H9 (cell line): ENCODE measurements around the gene ASPG. TPM values are rescaled to one million over a fixed set of nuclear protein-coding genes. Genes with fewer than 3 reads are reported as not detected.

Source experiments
- DNase-seq: peaks from one replicate; pipeline ENCODE4 v3.0.0-alpha.2; 2017
- H2AFZ ChIP-seq: one replicate; pipeline ENCODE4 v1.6.1; 2013; ENCODE audit warnings: mild to moderate bottlenecking, low read length, control low read depth, moderate library complexity
- H2AK5ac ChIP-seq: 2 replicates; pipeline ENCODE4 v1.6.1; 2013; ENCODE audit warnings: low read length, control low read depth, mixed read lengths; ENCODE audit not compliant: insufficient read length
- H2BK120ac ChIP-seq: one replicate; pipeline ENCODE4 v1.6.1; 2013; ENCODE audit warnings: low read depth, mild to moderate bottlenecking, low read length, control low read depth, inconsistent platforms; ENCODE audit not compliant: poor library complexity, severe bottlenecking
- H2BK12ac ChIP-seq: 2 replicates; pipeline ENCODE4 v1.6.1; 2013; ENCODE audit warnings: low read length, control low read depth, mixed read lengths, low read depth; ENCODE audit not compliant: insufficient read length
- H2BK15ac ChIP-seq: 2 replicates; pipeline ENCODE4 v1.6.1; 2013; ENCODE audit warnings: low read depth, low read length, control low read depth
- H2BK20ac ChIP-seq: one replicate; pipeline ENCODE4 v1.6.1; 2013; ENCODE audit warnings: low read depth, mild to moderate bottlenecking, low read length, control low read depth, inconsistent platforms; ENCODE audit not compliant: poor library complexity, severe bottlenecking
- H2BK5ac ChIP-seq: 2 replicates; pipeline ENCODE4 v1.6.1; 2013; ENCODE audit warnings: low read length, control low read depth, mixed read lengths; ENCODE audit not compliant: insufficient read length
- H3K14ac ChIP-seq: 2 replicates; pipeline ENCODE4 v1.6.1; 2013; ENCODE audit warnings: low read length, control low read depth; ENCODE audit not compliant: insufficient read depth
- H3K18ac ChIP-seq: 2 replicates; pipeline ENCODE4 v1.6.1; 2013; ENCODE audit warnings: low read depth, mild to moderate bottlenecking, mixed read lengths, low read length, control low read depth; ENCODE audit not compliant: insufficient read length
- H3K23ac ChIP-seq: 2 replicates; pipeline ENCODE4 v1.6.1; 2013; ENCODE audit warnings: low read length, control low read depth, mixed read lengths, low read depth; ENCODE audit not compliant: insufficient read length
- H3K23me2 ChIP-seq: 2 replicates; pipeline ENCODE4 v1.6.1; 2013; ENCODE audit warnings: low read depth, mild to moderate bottlenecking, mixed read lengths, low read length, control low read depth; ENCODE audit not compliant: insufficient read length, poor library complexity, severe bottlenecking
- H3K27ac ChIP-seq: 2 replicates; pipeline ENCODE4 v1.5.1; 2013; ENCODE audit warnings: low read length, control low read depth, mixed read lengths, low read depth; ENCODE audit not compliant: insufficient read length
- H3K27me3 ChIP-seq: 2 replicates; pipeline ENCODE4 v1.6.1; 2013; ENCODE audit warnings: low read length, control low read depth, inconsistent platforms; ENCODE audit not compliant: insufficient read depth
- H3K4ac ChIP-seq: 2 replicates; pipeline ENCODE4 v1.6.1; 2013; ENCODE audit warnings: low read depth, mild to moderate bottlenecking, control low read depth, inconsistent platforms, low read length, moderate library complexity
- H3K4me1 ChIP-seq: 2 replicates; pipeline ENCODE4 v1.6.1; 2013; ENCODE audit warnings: low read length, control low read depth, inconsistent platforms; ENCODE audit not compliant: insufficient read depth
- H3K4me2 ChIP-seq: 2 replicates; pipeline ENCODE4 v1.6.1; 2013; ENCODE audit warnings: low read length, control low read depth, mixed read lengths; ENCODE audit not compliant: insufficient read length, insufficient read depth
- H3K56ac ChIP-seq: 2 replicates; pipeline ENCODE4 v1.6.1; 2013; ENCODE audit warnings: low read depth, mild to moderate bottlenecking, mixed read lengths, low read length, control low read depth; ENCODE audit not compliant: insufficient read length
- H3K79me1 ChIP-seq: 2 replicates; pipeline ENCODE4 v1.6.1; 2013; ENCODE audit warnings: low read depth, mild to moderate bottlenecking, moderate library complexity, low read length, control low read depth, inconsistent platforms; ENCODE audit not compliant: insufficient read depth, poor library complexity, severe bottlenecking
- H3K79me2 ChIP-seq: 2 replicates; pipeline ENCODE4 v1.6.1; 2013; ENCODE audit warnings: low read length, control low read depth, inconsistent platforms; ENCODE audit not compliant: insufficient read depth
- H3K9ac ChIP-seq: 2 replicates; pipeline ENCODE4 v1.6.1; 2013; ENCODE audit warnings: low read length, control low read depth, mixed read lengths; ENCODE audit not compliant: insufficient read length; ENCODE audit errors: extremely low read depth
- H3K9me3 ChIP-seq: one replicate; pipeline ENCODE4 v1.6.1; 2013; ENCODE audit warnings: low read depth, low read length, inconsistent platforms; ENCODE audit not compliant: control insufficient read depth
- H3T11ph ChIP-seq: one replicate; pipeline ENCODE4 v1.6.1; 2013; ENCODE audit warnings: mild to moderate bottlenecking, low read length, control low read depth, inconsistent platforms
- H4K20me1 ChIP-seq: one replicate; pipeline ENCODE4 v1.6.1; 2013; ENCODE audit not compliant: control insufficient read depth, insufficient read length, insufficient read depth
- H4K5ac ChIP-seq: 2 replicates; pipeline ENCODE4 v1.6.1; 2013; ENCODE audit warnings: low read depth, mild to moderate bottlenecking, mixed read lengths, low read length, control low read depth; ENCODE audit not compliant: insufficient read length
- H4K8ac ChIP-seq: replicated peaks from 2 replicates; pipeline ENCODE4 v1.6.1; 2013; ENCODE audit warnings: low read length, control low read depth, mixed read lengths, low read depth; ENCODE audit not compliant: insufficient read length
- H4K91ac ChIP-seq: 2 replicates; pipeline ENCODE4 v1.6.1; 2013; ENCODE audit warnings: low read depth, mild to moderate bottlenecking, moderate library complexity, mixed read lengths, low read length, control low read depth; ENCODE audit not compliant: insufficient read length
- H3K27ac Mint-ChIP-seq, 3 experiments: 2 replicates in 2 of 3; 3 replicates in 1 of 3; pipeline ENCODE4 v1.8.0; 2020 to 2021; ENCODE audit warnings: mixed read lengths in 3 of 3, mild to moderate bottlenecking in 1 of 3, moderate library complexity in 1 of 3
- H3K27me3 Mint-ChIP-seq: 2 replicates; pipeline ENCODE4 v1.8.0; 2021; ENCODE audit warnings: low read depth, mild to moderate bottlenecking, moderate library complexity, mixed read lengths
- H3K36me3 Mint-ChIP-seq, 3 experiments: 2 replicates in 2 of 3; 3 replicates in 1 of 3; pipeline ENCODE4 v1.8.0; 2020 to 2021; ENCODE audit warnings: low read depth in 3 of 3, mixed read lengths in 3 of 3; ENCODE audit not compliant: insufficient read depth in 1 of 3
- H3K4me1 Mint-ChIP-seq, 2 experiments: 2 replicates each; pipeline ENCODE4 v1.8.0; 2020; ENCODE audit warnings: mixed read lengths in 2 of 2
- H3K4me3 Mint-ChIP-seq, 2 experiments: 2 replicates in 1 of 2; 3 replicates in 1 of 2; pipeline ENCODE4 v1.8.0; 2020 to 2021; ENCODE audit warnings: mild to moderate bottlenecking in 2 of 2, mixed read lengths in 2 of 2, moderate library complexity in 1 of 2
- H3K9me3 Mint-ChIP-seq, 2 experiments: 2 replicates in 1 of 2; 3 replicates in 1 of 2; pipeline ENCODE4 v1.8.0; 2020; ENCODE audit warnings: mild to moderate bottlenecking in 2 of 2, mixed read lengths in 2 of 2, moderate library complexity in 1 of 2
- WGBS: extraction: QIAGEN DNeasy Blood & Tissue Kit; methylation state at CpG from one replicate; pipeline ENCODE4 v1.1.7; 2013; ENCODE audit warnings: missing lambda C conversion rate, low lambda C conversion rate, mixed read lengths; ENCODE audit not compliant: insufficient read length; ENCODE audit errors: extremely low coverage; 5-methylcytosine and 5-hydroxymethylcytosine counted together
- total RNA-seq: library from RNA; stranded (reverse); gene quantifications from 2 replicates; pipeline ENCODE4 v1.2.1, GENCODE V29; 2021
- TF ChIP-seq, protein P1 (sequence below): fragments of 200-600 bp; sonication (generic); conservative IDR thresholded peaks from 3 replicates; pipeline ENCODE4 v1.8.0; 2021; ENCODE audit warnings: antibody characterized with exemption, mild to moderate bottlenecking

The ASPG gene
- total RNA-seq, 1 experiment from 2014 or later = 0.33 TPM

DNA sequence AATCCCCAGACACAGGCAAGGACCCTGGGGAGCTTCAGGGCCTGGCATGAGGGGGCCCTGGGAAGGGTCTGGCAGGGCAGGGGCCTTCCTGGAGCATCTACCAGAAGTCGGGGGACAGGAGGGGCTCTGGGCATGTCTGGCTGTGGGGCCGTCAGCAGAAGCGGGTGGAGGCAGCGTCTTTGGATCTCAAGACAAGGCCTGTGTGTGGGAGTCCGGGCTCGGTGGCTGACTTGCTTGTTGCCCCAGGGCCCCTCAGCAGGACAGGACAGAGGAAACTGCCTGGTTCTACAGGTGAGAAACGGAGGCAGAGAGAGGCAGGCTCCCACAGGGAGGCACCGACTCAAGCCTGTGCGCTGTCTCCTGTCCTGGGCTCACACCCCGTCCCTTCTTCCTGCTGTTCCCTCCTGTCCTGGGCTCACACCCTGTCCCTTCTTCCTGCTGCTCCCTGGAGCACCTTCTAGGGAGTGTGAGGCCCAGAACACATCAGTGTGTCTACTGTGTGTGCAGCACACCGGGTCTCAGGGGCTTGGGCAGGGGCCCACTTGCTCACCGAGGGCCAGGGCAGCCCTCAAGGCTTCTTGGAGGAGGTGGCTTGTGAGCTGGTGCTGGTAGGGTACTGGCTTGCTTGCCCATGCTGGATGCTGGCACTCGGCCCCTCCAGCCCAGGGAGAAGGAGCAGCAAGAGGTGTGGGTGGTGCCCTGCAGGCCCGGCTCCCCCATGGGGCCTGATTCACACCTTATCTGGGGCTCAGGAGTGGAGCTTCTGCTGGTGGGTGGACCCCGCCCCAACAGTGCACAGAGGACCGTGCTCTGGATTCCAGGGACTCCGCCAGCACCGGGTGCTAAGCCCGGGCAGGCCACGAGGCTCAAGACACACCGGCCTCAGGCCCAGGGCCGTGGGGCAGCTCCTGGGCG, 14.9 kb downstream of the ASPG start:
- Histone ChIP-seq H2BK12ac (no peak overlapping the region), H3K79me2 (no peaks in the 10 kb centered on the region), H2BK20ac (no peak overlapping the region), H4K91ac (no peak overlapping the region), H3K9ac (no peak overlapping the region), H3K4ac (no peak overlapping the region), H3K27me3 (no peaks in the 10 kb centered on the region), H3K79me1 (no peaks in the 10 kb centered on the region), H3K56ac (no peak overlapping the region), H4K5ac (no peak overlapping the region), H2BK5ac (no peak overlapping the region), H2AFZ (no peak overlapping the region), H3K18ac (no peak overlapping the region), H3K23ac (no peak overlapping the region), H3K4me1 (no peaks in the 10 kb centered on the region), H3T11ph (no peak overlapping the region), H3K4me2 (no peak overlapping the region), H3K9me3 (no peaks in the 10 kb centered on the region), H2BK15ac (no peak overlapping the region), H4K8ac (no peak overlapping the region), H3K14ac (no peak overlapping the region; the same call in 1 of the 2 replicates), H4K20me1 (no peaks in the 10 kb centered on the region), H2BK120ac (no peak overlapping the region), H3K27ac (no peak overlapping the region), H3K23me2 (no peaks in the 10 kb centered on the region), H2AK5ac (no peak overlapping the region)
- TF ChIP-seq, protein P1, sequence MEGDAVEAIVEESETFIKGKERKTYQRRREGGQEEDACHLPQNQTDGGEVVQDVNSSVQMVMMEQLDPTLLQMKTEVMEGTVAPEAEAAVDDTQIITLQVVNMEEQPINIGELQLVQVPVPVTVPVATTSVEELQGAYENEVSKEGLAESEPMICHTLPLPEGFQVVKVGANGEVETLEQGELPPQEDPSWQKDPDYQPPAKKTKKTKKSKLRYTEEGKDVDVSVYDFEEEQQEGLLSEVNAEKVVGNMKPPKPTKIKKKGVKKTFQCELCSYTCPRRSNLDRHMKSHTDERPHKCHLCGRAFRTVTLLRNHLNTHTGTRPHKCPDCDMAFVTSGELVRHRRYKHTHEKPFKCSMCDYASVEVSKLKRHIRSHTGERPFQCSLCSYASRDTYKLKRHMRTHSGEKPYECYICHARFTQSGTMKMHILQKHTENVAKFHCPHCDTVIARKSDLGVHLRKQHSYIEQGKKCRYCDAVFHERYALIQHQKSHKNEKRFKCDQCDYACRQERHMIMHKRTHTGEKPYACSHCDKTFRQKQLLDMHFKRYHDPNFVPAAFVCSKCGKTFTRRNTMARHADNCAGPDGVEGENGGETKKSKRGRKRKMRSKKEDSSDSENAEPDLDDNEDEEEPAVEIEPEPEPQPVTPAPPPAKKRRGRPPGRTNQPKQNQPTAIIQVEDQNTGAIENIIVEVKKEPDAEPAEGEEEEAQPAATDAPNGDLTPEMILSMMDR = no peak
- H3K4me3 Mint-ChIP-seq = no peak overlapping the region
- H3K27ac Mint-ChIP-seq = no peak overlapping the region
- H3K9me3 Mint-ChIP-seq = no peaks in the 10 kb centered on the region
- no CpG with 5 or more reads among the region's 23 CpGs for WGBS
- H3K4me1 Mint-ChIP-seq = no peaks in the 10 kb centered on the region
- DNase-seq = no peak
- H3K27me3 Mint-ChIP-seq = peaks cover 10% of the 10 kb centered on the region
- H3K36me3 Mint-ChIP-seq = no peaks in the 10 kb centered on the region
